ENCODE results near the gene OR2K2.

The OR2K2 gene

GRCh38 chr9:111330124-111330523, at the start of gene OR2K2:
TSS of gene OR2K2 (minus strand) at chr9:111330224. CDS start at chr9:111328433, 1,791 bp downstream.
- in situ Hi-C loops (cut with HindIII; ENCODE audit: low sequenced_read_pairs) = no loop called here
- TF ChIP-seq CTCF (IDR thresholded peaks at IDR 0.05; ENCODE audit: low read depth, low read length) = no peak
- H3K4me3 ChIP-seq (ENCODE audit: low read depth, low read length) = no peak within 1 kb of the TSS
- DNase-seq (ENCODE audit: low read depth, low spot score) = no peak

- no peak overlapping the region for H3K4me3 ChIP-seq (ENCODE audit: low read depth, low read length)
- DNase-seq (ENCODE audit: low read depth, low spot score) = no peak
- TF ChIP-seq CTCF (IDR thresholded peaks at IDR 0.05; ENCODE audit: low read depth, low read length) = no peak
- in situ Hi-C loops (cut with HindIII; ENCODE audit: low sequenced_read_pairs) = no loop called here
Observed at GRCh38 chr9:111375817-111376564, 46.0 kb upstream of the OR2K2 start.

GRCh38 chr9:111375062-111375461, 45.0 kb upstream of the OR2K2 start:
- DNase-seq (ENCODE audit: low read depth, low spot score) = no peak
- H3K4me3 ChIP-seq (ENCODE audit: low read depth, low read length) = no peak overlapping the region
- no peak for TF ChIP-seq CTCF (IDR thresholded peaks at IDR 0.05; ENCODE audit: low read depth, low read length)
- in situ Hi-C loops (cut with HindIII; ENCODE audit: low sequenced_read_pairs) = no loop called here

- H3K4me3 ChIP-seq (ENCODE audit: low read depth, low read length) = no peak overlapping the region
- no peak for TF ChIP-seq CTCF (IDR thresholded peaks at IDR 0.05; ENCODE audit: low read depth, low read length)
- DNase-seq (ENCODE audit: low read depth, low spot score) = no peak
- in situ Hi-C loops (cut with HindIII; ENCODE audit: low sequenced_read_pairs) = no loop called here
Observed at GRCh38 chr9:111372297-111372696, 42.3 kb upstream of the OR2K2 start.

- no peak for DNase-seq (ENCODE audit: low read depth, low spot score)
- H3K4me3 ChIP-seq (ENCODE audit: low read depth, low read length) = no peak overlapping the region
- TF ChIP-seq CTCF (IDR thresholded peaks at IDR 0.05; ENCODE audit: low read depth, low read length) = no peak
- in situ Hi-C loops (cut with HindIII; ENCODE audit: low sequenced_read_pairs) = no loop called here
Observed at GRCh38 chr9:111366978-111367377, 37.0 kb upstream of the OR2K2 start.

- in situ Hi-C loops (cut with HindIII; ENCODE audit: low sequenced_read_pairs) = no loop called here
- DNase-seq (ENCODE audit: low read depth, low spot score) = no peak
- TF ChIP-seq CTCF (IDR thresholded peaks at IDR 0.05; ENCODE audit: low read depth, low read length) = no peak
- no peak overlapping the region for H3K4me3 ChIP-seq (ENCODE audit: low read depth, low read length)
Observed at GRCh38 chr9:111362526-111362925, 32.5 kb upstream of the OR2K2 start.
